Measurements from ENCODE around the gene PASD1. TPM values are rescaled to one million over a fixed set of nuclear protein-coding genes. Genes with fewer than 3 reads are reported as not detected.

Gene PASD1
- total RNA-seq, 1 experiment from 2014 or later: not detected

DNA sequence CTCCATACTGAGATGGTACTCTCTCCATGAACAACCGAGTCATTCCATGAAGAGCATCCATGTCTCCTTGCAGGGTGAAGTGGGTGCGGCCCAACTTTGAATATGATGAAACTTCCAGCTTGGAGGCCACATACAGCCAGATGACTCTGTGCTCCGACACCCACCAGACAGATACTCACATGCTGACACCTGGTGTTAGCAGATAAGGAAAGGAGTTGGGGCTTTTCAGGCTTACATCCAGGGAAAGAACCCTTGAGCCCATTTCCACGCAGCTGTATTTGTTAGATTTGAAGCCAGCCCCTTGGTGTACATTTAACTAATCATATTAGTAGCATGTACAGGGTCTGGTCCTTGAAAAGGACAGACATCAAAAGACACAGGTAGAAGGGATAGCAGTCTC lies 69.7 kb downstream of the PASD1 start:
- BruUV-seq (replicated peaks): no TSS peak
- Histone ChIP-seq H3K36me3 (ENCODE audit: low read depth, low read length) (no peaks in the 10 kb centered on the region), H3K9ac (ENCODE audit: low read length) (no peak overlapping the region), H3K4me2 (ENCODE audit: low read length) (no peak overlapping the region), H3K27ac (ENCODE audit: low read length) (no peak overlapping the region), H2AFZ (ENCODE audit: low read length) (no peak overlapping the region), H3K27me3 (ENCODE audit: low read length) (no peaks in the 10 kb centered on the region), H4K20me1 (ENCODE audit: low read length) (no peaks in the 10 kb centered on the region), H3K9me3 (ENCODE audit: low read length) (no peaks in the 10 kb centered on the region), H3K79me2 (ENCODE audit: low read length) (no peaks in the 10 kb centered on the region), H3F3A (ENCODE audit: low read length, unreplicated experiment) (no peaks in the 10 kb centered on the region), H3K9me2 (replicated peaks; ENCODE audit: low read length) (no peaks in the 10 kb centered on the region), H3K4me3 (ENCODE audit: low read length) (no peak overlapping the region), H3K4me1 (ENCODE audit: insufficient read depth, low read length) (no peaks in the 10 kb centered on the region)
- DNase-seq (no peak), ATAC-seq (no peak)
- ChIA-PET POLR2A (ENCODE audit: unreplicated experiment) (no interaction called here), CTCF (no interaction called here)
- intact Hi-C loops (cut with micrococcal nuclease): no loop called here
- TF ChIP-seq EZH2 (IDR thresholded peaks at IDR 0.05; ENCODE audit: low read length, unreplicated experiment): no peak
- no peak for TF ChIP-seq EZH2phosphoT487 (IDR thresholded peaks at IDR 0.05; ENCODE audit: borderline replicate concordance, low read length)
- TF ChIP-seq, protein P1, sequence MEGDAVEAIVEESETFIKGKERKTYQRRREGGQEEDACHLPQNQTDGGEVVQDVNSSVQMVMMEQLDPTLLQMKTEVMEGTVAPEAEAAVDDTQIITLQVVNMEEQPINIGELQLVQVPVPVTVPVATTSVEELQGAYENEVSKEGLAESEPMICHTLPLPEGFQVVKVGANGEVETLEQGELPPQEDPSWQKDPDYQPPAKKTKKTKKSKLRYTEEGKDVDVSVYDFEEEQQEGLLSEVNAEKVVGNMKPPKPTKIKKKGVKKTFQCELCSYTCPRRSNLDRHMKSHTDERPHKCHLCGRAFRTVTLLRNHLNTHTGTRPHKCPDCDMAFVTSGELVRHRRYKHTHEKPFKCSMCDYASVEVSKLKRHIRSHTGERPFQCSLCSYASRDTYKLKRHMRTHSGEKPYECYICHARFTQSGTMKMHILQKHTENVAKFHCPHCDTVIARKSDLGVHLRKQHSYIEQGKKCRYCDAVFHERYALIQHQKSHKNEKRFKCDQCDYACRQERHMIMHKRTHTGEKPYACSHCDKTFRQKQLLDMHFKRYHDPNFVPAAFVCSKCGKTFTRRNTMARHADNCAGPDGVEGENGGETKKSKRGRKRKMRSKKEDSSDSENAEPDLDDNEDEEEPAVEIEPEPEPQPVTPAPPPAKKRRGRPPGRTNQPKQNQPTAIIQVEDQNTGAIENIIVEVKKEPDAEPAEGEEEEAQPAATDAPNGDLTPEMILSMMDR (conservative IDR thresholded peaks at IDR 0.05; ENCODE audit: low read depth, low read length): no peak

- intact Hi-C loops (cut with micrococcal nuclease): no loop called here
- H3K79me2 ChIP-seq (ENCODE audit: low read length): no peaks in the 10 kb centered on the region
- no peak overlapping the region for H3K27ac ChIP-seq (ENCODE audit: low read length)
- TF ChIP-seq, protein P1 (conservative IDR thresholded peaks at IDR 0.05; ENCODE audit: low read depth, low read length): no peak
- TF ChIP-seq EZH2phosphoT487 (IDR thresholded peaks at IDR 0.05; ENCODE audit: borderline replicate concordance, low read length) (no peak), EZH2 (IDR thresholded peaks at IDR 0.05; ENCODE audit: low read length, unreplicated experiment) (no peak)
- H3K9me2 ChIP-seq (replicated peaks; ENCODE audit: low read length): no peaks in the 10 kb centered on the region
- no peaks in the 10 kb centered on the region for H3F3A ChIP-seq (ENCODE audit: low read length, unreplicated experiment)
- no TSS peak for BruUV-seq (replicated peaks)
- no peak overlapping the region for H2AFZ ChIP-seq (ENCODE audit: low read length)
- no peaks in the 10 kb centered on the region for H3K27me3 ChIP-seq (ENCODE audit: low read length)
- ChIA-PET POLR2A (ENCODE audit: unreplicated experiment) (no interaction called here), CTCF (no interaction called here)
- no peak overlapping the region for H3K9ac ChIP-seq (ENCODE audit: low read length)
- no peak overlapping the region for H3K4me3 ChIP-seq (ENCODE audit: low read length)
- no peaks in the 10 kb centered on the region for H3K4me1 ChIP-seq (ENCODE audit: insufficient read depth, low read length)
- no peak overlapping the region for H3K4me2 ChIP-seq (ENCODE audit: low read length)
- no peak for ATAC-seq
- no peaks in the 10 kb centered on the region for H3K9me3 ChIP-seq (ENCODE audit: low read length)
- no peak for DNase-seq
- no peaks in the 10 kb centered on the region for H3K36me3 ChIP-seq (ENCODE audit: low read depth, low read length)
- no peaks in the 10 kb centered on the region for H4K20me1 ChIP-seq (ENCODE audit: low read length)
Measured at GRCh38 chrX:151634937-151635336, 71.5 kb downstream of the PASD1 start.

GRCh38 chrX:151641564-151641963 lies 78.1 kb downstream of the PASD1 start:
- Histone ChIP-seq H4K20me1 (ENCODE audit: low read length) (no peaks in the 10 kb centered on the region), H2AFZ (ENCODE audit: low read length) (no peak overlapping the region), H3K79me2 (ENCODE audit: low read length) (no peaks in the 10 kb centered on the region), H3K27me3 (ENCODE audit: low read length) (no peaks in the 10 kb centered on the region), H3K4me1 (ENCODE audit: insufficient read depth, low read length) (no peaks in the 10 kb centered on the region), H3K9me2 (replicated peaks; ENCODE audit: low read length) (no peaks in the 10 kb centered on the region), H3K27ac (ENCODE audit: low read length) (no peak overlapping the region), H3K36me3 (ENCODE audit: low read depth, low read length) (no peaks in the 10 kb centered on the region), H3K4me3 (ENCODE audit: low read length) (no peak overlapping the region), H3F3A (ENCODE audit: low read length, unreplicated experiment) (no peaks in the 10 kb centered on the region), H3K9ac (ENCODE audit: low read length) (no peak overlapping the region), H3K4me2 (ENCODE audit: low read length) (no peak overlapping the region), H3K9me3 (ENCODE audit: low read length) (no peaks in the 10 kb centered on the region)
- DNase-seq: no peak
- POLR2A ChIA-PET (ENCODE audit: unreplicated experiment): no interaction called here
- intact Hi-C loops (cut with micrococcal nuclease): no loop called here
- no TSS peak for BruUV-seq (replicated peaks)
- no peak for ATAC-seq
- CTCF ChIA-PET: no interaction called here
- TF ChIP-seq, protein P1 (conservative IDR thresholded peaks at IDR 0.05; ENCODE audit: low read depth, low read length): no peak
- TF ChIP-seq EZH2 (IDR thresholded peaks at IDR 0.05; ENCODE audit: low read length, unreplicated experiment) (no peak), EZH2phosphoT487 (IDR thresholded peaks at IDR 0.05; ENCODE audit: borderline replicate concordance, low read length) (no peak)
